ENCODE data around the gene SLC6A18. TPM values are rescaled to one million over a fixed set of nuclear protein-coding genes. Genes with fewer than 3 reads are reported as not detected.

SLC6A18 gene
- total RNA-seq, 1 donor from 2014 or later: not detected

DNA sequence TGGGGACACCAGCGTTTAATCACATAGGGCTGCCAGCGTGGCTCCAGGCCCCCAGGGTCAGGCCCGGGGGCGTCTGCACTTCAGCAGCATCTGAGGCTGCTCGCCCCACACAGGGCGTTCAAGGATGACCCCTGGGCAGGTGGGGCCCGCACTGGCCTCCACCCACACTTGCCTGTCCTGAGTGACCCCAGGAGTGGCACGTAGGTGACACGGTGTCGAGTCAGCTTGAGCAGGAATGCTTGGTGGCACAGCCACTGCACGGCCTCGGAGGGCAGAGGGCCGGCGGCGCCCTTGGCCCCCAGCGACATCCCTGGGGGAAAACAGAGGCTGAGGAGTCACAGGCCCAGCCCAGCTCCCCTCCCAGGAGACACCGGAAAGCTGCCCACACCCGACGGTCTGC, 29.0 kb downstream of the SLC6A18 start:
- DNase-seq (ENCODE audit: low spot score, unreplicated experiment): no peak
- no peak overlapping the region for H3K27ac Mint-ChIP-seq
- TF ChIP-seq, protein P1, sequence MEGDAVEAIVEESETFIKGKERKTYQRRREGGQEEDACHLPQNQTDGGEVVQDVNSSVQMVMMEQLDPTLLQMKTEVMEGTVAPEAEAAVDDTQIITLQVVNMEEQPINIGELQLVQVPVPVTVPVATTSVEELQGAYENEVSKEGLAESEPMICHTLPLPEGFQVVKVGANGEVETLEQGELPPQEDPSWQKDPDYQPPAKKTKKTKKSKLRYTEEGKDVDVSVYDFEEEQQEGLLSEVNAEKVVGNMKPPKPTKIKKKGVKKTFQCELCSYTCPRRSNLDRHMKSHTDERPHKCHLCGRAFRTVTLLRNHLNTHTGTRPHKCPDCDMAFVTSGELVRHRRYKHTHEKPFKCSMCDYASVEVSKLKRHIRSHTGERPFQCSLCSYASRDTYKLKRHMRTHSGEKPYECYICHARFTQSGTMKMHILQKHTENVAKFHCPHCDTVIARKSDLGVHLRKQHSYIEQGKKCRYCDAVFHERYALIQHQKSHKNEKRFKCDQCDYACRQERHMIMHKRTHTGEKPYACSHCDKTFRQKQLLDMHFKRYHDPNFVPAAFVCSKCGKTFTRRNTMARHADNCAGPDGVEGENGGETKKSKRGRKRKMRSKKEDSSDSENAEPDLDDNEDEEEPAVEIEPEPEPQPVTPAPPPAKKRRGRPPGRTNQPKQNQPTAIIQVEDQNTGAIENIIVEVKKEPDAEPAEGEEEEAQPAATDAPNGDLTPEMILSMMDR (IDR thresholded peaks at IDR 0.05; ENCODE audit: unreplicated experiment): no peak
- no peaks in the 10 kb centered on the region for H3K36me3 Mint-ChIP-seq (ENCODE audit: insufficient read depth)
- H3K27me3 Mint-ChIP-seq: peaks cover 9% of the 10 kb centered on the region
- no peak overlapping the region for H3K4me3 Mint-ChIP-seq (ENCODE audit: low read depth)
- H3K4me1 Mint-ChIP-seq (ENCODE audit: low read depth): peaks cover 1% of the 10 kb centered on the region
- H3K9me3 Mint-ChIP-seq (ENCODE audit: low read depth): no peaks in the 10 kb centered on the region

DNA sequence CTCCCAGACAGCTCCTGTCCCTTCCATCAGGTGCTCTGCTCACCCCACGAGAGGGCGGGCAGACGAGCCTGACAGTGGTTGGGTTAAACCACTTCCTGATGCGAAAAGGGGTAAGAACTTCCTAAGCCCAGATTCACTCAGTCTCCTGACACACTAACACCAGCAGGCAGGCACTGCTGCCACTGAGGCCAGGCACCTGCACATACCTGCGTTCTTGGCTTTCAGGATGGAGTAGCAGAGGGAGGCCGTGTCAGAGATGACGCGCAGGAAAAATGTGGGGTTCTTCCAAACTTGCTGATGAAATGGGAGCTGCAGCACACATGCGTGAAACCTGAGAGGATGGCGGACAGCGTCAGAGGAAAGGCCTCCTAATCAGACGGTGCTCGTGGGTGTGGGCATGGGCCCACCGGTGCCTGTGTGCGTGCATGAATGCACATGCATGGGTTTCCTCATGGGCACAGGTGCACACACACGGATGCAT, 29.9 kb downstream of the SLC6A18 start:
- DNase-seq (ENCODE audit: low spot score, unreplicated experiment): no peak
- Mint-ChIP-seq H3K4me3 (ENCODE audit: low read depth) (no peak overlapping the region), H3K9me3 (ENCODE audit: low read depth) (no peaks in the 10 kb centered on the region), H3K36me3 (ENCODE audit: insufficient read depth) (no peaks in the 10 kb centered on the region), H3K27ac (no peak overlapping the region), H3K27me3 (peaks cover 5% of the 10 kb centered on the region), H3K4me1 (ENCODE audit: low read depth) (peaks cover 1% of the 10 kb centered on the region)
- TF ChIP-seq, protein P1 (IDR thresholded peaks at IDR 0.05; ENCODE audit: unreplicated experiment): no peak

DNA sequence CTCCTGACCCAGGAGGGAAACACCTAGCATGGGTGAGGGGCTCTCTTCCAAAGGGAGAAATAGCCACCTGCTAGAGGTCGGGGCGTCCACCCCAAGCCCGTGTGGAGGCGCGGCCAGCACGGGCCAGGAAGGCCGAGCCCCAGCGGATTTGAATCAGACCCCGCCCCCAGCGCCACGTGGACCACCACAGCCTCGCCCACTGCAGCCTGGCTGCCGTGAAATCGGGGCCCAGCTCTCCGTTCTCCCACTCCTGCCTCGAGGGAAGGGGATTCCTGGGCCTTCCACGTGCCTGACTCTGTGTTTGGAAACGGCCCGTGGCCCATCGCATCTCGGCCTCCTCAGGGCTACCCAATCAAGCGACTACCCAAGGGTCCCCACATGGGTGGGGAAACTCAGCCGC, 31.6 kb downstream of the SLC6A18 start:
- no peaks in the 10 kb centered on the region for H3K9me3 Mint-ChIP-seq (ENCODE audit: low read depth)
- no peak overlapping the region for H3K4me3 Mint-ChIP-seq (ENCODE audit: low read depth)
- no peaks in the 10 kb centered on the region for H3K4me1 Mint-ChIP-seq (ENCODE audit: low read depth)
- no peaks in the 10 kb centered on the region for H3K27me3 Mint-ChIP-seq
- DNase-seq (ENCODE audit: low spot score, unreplicated experiment): no peak
- H3K36me3 Mint-ChIP-seq (ENCODE audit: insufficient read depth): no peaks in the 10 kb centered on the region
- TF ChIP-seq, protein P1 (IDR thresholded peaks at IDR 0.05; ENCODE audit: unreplicated experiment): no peak
- no peak overlapping the region for H3K27ac Mint-ChIP-seq

DNA sequence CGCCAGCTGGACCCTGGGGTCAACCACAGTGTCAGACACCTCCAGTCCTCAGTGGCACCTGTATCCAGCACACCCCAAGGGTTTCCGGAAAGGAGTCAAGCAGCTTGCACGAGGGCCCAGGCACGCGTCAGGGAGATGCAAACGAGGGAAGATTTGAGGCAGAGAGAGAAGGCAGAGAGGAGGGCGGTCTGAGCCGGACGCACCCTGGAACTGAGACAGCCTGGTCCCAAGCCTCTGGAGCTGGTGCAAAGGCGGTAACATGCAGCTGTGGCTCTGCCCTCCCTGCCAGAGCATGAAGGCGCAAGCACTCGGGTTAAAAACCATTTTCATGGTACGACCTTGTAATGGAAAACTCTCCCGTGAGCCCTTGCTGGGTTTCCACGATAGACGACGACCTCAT, 32.2 kb downstream of the SLC6A18 start:
- no peak overlapping the region for H3K4me3 Mint-ChIP-seq (ENCODE audit: low read depth)
- TF ChIP-seq, protein P1 (IDR thresholded peaks at IDR 0.05; ENCODE audit: unreplicated experiment): no peak
- no peak for DNase-seq (ENCODE audit: low spot score, unreplicated experiment)
- H3K9me3 Mint-ChIP-seq (ENCODE audit: low read depth): no peaks in the 10 kb centered on the region
- peaks cover 5% of the 10 kb centered on the region for H3K27me3 Mint-ChIP-seq
- no peak overlapping the region for H3K27ac Mint-ChIP-seq
- H3K36me3 Mint-ChIP-seq (ENCODE audit: insufficient read depth): no peaks in the 10 kb centered on the region
- H3K4me1 Mint-ChIP-seq (ENCODE audit: low read depth): no peaks in the 10 kb centered on the region

DNA sequence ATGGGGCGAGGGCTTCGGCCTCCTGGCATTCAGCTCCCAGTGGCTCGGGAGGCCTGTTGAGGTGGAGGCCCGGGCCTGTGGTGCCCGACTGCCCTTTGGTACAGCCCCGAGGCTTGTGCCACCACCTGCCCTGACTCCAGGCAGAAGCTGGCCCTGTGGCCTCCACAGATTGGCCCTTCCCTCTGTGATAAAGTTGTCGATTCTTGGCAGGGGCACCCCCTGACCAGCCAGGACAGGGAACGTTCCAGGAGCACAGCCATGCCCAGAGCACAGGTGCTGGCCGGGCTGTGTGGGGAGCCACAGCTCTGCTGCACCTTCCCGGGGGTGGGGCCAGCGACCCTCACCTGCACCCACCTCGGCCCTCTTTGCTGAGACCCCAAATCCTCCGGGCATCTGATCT, 32.7 kb downstream of the SLC6A18 start:
- DNase-seq (ENCODE audit: low spot score, unreplicated experiment): no peak
- Mint-ChIP-seq H3K9me3 (ENCODE audit: low read depth) (no peaks in the 10 kb centered on the region), H3K4me1 (ENCODE audit: low read depth) (no peaks in the 10 kb centered on the region), H3K36me3 (ENCODE audit: insufficient read depth) (no peaks in the 10 kb centered on the region), H3K4me3 (ENCODE audit: low read depth) (no peak overlapping the region), H3K27ac (no peak overlapping the region), H3K27me3 (peaks cover 5% of the 10 kb centered on the region)
- TF ChIP-seq, protein P1 (IDR thresholded peaks at IDR 0.05; ENCODE audit: unreplicated experiment): no peak
